LHCN-M2 (cell line): ENCODE results near the gene FCF1. TPM values are rescaled to one million over a fixed set of nuclear protein-coding genes. Genes with fewer than 3 reads are reported as not detected.
"Not testable (repeated sequence)": the region's sequence is repeated elsewhere in the genome, so short reads cannot be mapped to it uniquely, and the experiment has no call there.

Experiments used
- DNase-seq: peaks from one replicate; pipeline ENCODE4 v3.0.0-alpha.2; 2012; ENCODE audit warnings: low read depth
- total RNA-seq: library from RNA; depleted of rRNA; stranded (reverse); fragments of >200 nt; gene quantifications from 2 replicates; pipeline ENCODE4 v1.2.3, GENCODE V29; 2014

FCF1 gene
- total RNA-seq, 1 experiment from 2014 or later, result 36.1 TPM

DNA sequence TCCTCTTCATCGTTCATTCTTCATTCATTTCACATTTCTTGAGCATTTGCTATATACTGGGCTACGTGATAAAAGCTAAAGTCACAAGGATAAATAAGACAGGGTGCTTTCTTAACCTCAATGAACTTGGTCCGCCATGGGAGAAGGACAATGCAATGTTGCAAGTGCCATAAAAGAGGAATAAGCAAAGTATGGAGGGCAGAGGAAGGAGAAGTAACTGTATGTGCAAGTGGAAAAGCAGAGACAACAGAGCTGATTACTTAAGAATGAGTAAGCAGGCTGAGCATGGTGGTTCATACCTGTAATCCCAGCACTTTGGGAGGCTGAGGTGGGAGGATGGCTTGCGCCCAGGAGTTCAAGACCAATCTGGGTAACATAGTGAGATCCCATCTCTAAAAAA lies 14.5 kb upstream of the FCF1 start:
- DNase-seq, result no peak

DNA sequence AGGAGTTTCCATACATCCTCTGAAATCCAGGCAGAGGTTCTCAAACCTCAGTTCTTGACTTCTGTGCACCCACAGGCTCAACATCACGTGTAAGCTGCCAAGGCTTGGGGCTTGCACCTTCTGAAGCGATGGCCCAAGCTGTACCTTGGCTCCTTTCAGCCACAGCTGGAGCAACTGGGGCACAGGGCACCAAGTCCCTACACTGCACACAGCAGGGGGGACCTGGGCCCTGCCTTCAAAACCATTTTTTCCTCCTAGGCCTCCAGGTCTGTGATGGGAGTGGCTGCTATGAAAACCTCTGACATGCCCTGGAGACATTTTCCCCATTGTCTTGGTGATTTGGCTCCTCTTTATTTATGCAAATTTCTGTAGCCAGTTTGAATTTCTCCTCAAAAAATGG lies 10.7 kb upstream of the FCF1 start:
- peak; percentile 6 for DNase-seq

DNA sequence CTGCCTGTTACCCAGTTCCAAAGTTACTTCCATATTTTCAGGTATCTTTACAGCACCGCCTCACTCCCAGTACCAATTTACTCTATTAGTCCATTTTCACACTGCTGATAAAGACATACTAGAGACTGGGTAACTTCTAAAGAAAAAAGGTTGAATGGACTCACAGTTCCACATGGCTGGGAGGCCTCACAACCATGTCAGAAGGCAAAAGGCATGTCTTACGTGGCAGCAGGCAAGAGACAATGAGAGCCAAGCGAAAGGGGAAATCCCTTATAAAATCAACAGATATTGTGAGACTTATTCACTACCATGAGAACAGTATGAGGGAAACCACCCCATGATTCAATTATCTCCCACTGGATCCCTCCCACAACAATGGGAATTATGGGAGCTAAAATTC lies 9.9 kb upstream of the FCF1 start:
- DNase-seq, result no peak

DNA sequence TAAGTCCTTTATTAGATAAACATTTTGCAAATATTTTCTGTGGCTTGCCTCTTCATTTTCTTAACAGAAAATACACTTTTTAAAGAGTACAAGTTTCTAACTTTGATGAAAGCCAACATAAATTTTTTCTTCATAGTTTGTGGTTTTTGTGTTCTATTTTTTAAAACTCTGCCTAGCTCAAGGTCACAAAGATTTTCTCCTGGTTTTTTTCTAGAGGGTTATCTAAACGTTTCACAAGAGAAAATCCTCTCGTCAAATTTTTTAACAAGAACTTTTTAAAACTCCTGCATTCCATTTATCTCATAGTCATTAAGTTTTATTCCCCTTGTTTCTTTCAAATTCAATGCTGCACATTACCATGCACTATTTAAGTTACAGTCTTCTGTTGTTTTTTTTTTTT lies 8.3 kb upstream of the FCF1 start:
- DNase-seq, result no peak

DNA sequence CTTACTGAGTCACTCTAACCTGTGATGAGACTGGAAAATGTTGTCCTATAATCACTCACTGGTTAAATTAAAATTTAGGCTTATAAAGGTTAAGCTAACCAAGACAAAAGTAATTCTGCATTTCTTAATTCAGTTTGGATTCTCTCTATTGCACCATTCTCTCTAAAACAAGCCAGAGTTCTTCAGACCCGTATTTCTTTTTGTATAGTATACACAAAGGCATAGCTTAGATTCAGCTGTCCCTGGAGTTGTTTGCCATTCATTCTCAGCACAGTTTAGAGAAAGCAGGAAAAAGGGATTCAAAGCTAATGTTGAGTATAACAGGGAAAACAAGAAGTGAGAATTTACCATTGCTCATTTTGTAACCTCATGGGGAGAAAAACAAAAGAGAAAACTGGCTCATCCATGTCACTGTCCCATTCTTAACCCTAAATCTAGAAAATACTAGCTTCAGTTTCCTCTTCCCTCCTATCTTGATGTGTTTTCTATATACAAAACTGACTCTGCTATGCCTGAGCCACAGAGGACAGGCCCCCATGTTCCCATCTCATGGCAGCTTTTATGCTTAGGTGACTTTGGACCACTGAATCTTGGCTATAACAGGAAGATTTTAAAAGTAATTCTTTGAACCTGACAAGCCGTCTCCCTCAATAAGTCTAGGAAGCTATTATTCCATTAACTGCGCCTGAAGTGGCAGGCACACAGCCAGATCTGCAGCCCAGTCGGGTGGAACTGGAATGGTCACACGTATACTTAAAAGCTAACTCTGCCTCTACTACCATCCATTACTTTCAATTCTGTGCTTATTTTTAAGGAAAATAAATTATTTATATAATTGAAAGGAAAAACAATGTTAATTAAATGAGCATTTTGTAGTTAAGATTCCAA lies 7.1 kb upstream of the FCF1 start:
- DNase-seq, result no peak

GRCh38 chr14:74710480-74710879 lies 2.5 kb upstream of the FCF1 start:
- DNase-seq, result no peak

GRCh38 chr14:74711651-74712050 lies 1.3 kb upstream of the FCF1 start:
- DNase-seq, result no peak

DNA sequence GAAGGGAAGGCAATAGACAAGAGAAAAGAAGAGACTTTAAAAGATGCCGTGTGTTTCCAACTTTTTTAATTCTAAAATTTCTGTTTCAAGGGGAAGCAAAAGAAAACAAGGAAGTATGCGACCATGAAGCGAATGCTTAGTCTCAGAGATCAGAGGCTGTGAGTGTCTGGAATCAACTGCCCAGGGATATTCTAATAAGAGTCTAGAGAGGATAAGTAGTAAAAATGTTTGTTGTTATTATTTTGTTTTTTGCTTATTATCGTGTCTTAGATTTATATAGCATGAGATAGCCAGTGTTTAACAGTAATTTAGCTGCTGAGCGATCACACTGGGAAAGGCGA lies 421 bp downstream of the FCF1 start:
- DNase-seq, result no peak

GRCh38 chr14:74720526-74720925 lies 7.6 kb downstream of the FCF1 start:
- DNase-seq, result no peak

DNA sequence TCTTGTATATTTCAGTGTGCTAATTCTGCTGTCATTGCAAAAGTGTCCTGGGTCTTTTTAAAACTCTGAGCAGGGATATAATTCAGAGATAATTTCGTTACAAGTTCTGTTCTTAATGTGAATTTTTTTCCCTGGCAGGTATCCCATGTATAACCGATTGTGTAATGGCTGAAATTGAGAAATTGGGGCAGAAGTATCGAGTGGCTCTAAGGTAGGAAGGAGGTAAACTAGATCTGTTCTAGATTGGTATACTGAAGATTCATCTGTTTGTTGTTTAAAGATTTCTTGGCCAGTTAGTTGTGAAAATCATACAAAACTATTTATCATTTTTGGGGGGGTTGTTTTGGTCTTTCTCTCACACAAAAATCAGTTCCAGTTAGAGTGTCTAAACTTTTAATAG lies 10.2 kb downstream of the FCF1 start:
- no peak for DNase-seq

DNA sequence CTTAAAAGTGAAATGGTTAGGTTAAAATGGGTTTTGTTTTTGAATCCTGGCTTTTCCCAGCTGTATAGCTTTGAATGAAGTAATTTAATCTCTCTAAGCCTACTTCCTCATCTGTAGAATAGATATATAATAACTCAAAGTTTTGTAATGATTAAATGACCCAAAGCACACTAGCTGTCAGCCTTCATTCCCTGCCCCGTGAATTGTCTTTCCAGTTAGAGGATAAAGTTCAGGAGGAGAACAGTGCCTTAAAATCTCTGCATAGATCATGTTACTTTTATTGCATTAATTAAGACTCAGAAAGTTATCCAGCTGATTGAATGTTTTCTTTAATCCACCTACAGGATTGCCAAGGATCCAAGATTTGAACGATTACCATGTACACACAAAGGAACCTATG lies 19.4 kb downstream of the FCF1 start:
- no peak for DNase-seq

- DNase-seq, result peak; percentile 46
These were observed 20.3 kb downstream of the FCF1 start for GRCh38 chr14:74733221-74733620.

DNA sequence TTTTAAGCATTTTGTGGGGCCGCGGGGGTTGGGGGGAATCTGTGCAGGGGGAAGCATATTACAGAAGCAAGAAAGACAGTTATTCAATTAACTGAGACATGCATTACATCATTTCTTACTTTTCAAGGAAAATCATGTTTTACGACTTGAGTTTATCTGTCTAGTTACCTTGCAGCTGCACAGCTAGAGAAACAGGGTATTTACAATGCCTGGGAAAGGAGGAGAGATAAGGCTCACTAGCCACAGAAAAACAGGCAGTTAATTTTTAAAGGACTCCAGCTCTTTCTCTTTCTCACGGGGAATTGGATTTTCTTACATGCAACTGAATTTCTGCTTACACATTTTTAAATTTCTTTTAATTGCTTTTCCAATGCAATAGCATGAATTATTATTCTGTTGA lies 22.2 kb downstream of the FCF1 start:
- DNase-seq, result no peak

- DNase-seq, result peak; percentile 83
These were observed 24.9 kb downstream of the FCF1 start for GRCh38 chr14:74737753-74738325.

DNA sequence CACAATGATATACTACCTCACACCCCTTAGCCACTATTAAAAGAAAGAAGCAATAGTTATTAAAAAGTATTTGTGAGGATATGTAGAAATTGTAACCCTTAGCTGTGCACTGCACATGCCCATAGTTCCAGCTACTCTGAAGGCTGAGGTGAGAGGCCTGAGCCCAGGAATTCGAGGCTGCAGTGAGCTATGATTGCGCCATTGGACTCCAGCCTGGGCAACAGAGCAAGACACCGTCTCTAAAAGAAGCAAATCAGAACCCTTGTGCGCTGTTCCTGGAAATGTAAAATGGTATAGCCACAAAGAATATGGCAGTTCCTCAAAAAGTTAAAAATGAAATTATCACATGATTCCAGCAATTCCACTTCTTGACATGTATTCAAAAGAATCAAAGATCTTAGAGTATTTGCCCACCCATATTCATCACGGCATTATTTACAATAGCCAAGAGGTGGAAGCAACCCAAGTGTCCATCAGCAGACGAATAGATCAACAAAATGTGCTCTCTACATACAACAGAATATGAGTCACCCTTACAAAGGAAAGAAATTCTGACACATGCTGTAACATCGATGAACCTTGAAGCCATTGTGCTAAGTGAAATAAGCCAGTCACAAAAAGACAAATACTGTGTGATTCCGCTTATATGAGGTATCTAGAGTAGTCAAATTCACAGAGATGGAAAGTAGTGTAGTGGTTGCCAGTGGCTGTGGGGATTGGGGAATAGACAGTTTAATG lies 26.5 kb downstream of the FCF1 start:
- DNase-seq, result no peak

GRCh38 chr14:74747237-74747636 lies 34.3 kb downstream of the FCF1 start:
- DNase-seq, result no peak

DNA sequence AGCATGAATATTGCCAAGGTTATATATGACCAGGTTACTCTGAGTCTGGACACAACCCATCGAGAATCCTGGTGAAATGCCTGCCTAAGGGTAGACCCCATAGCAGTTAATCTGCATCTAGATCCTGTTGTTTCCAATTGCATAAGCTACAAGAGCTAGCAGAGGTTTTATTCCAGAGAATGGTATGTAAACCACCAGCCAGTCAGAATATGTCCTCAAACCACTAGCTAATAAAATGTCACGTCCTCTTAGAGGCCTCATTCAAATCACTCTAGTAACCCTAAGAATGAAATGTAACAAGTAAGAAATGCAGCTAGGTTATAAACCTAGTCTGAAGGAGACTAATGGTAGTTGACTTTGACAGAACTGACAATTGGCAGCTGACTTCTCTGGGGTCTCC lies 41.2 kb downstream of the FCF1 start:
- DNase-seq, result no peak

DNA sequence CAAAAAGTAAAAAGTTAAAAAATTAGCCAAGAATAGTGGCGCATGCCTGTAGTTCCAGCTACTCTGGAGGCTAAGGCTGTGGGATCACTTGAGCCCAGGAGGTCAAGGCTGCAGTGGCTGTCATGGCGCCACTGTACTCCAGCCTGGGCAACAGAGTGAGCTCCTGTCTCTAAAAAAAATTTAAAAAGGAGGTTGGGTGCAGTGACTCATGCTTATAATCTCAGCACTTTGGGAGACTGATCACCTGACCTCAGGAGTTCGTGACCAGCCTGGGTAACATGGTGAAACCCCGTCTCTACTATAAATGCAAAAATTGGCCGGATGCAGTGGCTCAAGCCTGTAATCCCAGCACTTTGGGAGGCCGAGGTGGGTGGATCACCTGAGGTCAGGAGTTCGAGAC lies 42.0 kb downstream of the FCF1 start:
- no peak for DNase-seq

DNA sequence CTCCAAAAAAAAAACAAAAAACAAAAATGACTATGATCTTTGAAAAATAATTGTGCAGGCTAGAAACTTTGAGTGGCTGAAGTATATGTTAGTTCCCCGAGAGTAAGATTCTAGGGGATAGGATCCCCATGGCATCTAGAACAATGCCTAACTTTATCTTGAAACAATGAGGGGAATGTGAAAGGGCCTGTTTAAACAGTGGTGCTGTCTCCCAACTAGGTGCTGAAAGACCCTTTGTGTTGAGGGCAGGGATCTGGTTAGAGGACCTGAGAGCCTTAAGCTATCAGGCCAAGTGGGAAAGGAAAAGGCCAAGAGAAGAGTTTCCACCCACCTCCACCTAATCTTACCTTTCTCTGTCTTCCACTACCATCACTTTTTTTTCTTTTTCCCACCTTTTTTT lies 43.4 kb downstream of the FCF1 start:
- DNase-seq, result no peak

DNA sequence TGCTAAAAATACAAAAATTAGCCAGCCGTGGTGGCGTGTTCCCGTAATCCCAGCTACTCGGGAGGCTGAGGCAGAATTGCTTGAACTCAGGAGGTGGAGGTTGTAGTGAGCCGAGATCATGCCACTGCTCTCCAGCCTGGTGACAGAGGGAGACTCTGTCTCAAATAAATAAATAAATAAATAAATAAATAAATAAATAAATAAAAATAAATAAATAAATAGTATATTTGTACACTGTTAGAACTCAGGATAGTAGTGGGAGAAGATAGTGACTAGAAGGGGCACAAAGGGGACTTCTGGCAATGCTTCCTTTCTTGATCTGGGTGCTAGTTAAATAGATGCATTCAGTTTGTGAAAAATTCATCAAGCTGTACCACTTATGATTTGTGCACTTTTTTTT lies 45.6 kb downstream of the FCF1 start:
- DNase-seq, result not testable (repeated sequence)

- peak; percentile 98 for DNase-seq
These were observed 50.2 kb downstream of the FCF1 start, which contains the start of gene YLPM1 for GRCh38 chr14:74762917-74763802. Gene YLPM1 (plus strand): TSS chr14:74763316. CDS start chr14:74763490, 174 bp downstream.
